ENCODE data around the gene NOTCH3. TPM values are rescaled to one million over a fixed set of nuclear protein-coding genes. Genes with fewer than 3 reads are reported as not detected.

Gene NOTCH3
- total RNA-seq, 2 donors from 2014 or later, result 140 to 171 TPM

DNA sequence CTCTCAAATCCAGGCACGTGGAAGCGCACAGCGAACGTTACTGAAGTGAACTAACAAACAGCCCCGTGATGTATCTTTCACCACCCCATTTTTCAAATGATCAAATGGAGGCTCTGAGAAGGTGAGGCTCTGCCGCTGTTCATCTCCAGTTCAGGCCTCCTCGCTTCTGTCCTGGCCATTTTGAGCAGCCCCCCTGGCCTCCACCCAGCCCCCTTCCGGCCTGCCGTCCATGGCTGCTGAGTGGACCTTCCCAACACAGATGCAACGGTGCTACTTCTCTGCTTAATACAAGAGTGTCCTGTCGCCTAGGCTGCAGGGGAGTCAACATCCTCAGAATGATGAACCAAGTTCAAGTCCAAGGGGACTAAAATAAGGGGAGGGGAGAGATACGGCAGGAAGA lies 83.9 kb downstream of the NOTCH3 start:
- 94 to 97% methylated on average over 10 to 12 of the region's 12 CpGs for WGBS, 2 experiments (ENCODE audit: insufficient coverage in 1 of 2, insufficient read length in 1 of 2)
- peaks cover 75% of the 10 kb centered on the region for H3K36me3 Mint-ChIP-seq (ENCODE audit: low read depth)

DNA sequence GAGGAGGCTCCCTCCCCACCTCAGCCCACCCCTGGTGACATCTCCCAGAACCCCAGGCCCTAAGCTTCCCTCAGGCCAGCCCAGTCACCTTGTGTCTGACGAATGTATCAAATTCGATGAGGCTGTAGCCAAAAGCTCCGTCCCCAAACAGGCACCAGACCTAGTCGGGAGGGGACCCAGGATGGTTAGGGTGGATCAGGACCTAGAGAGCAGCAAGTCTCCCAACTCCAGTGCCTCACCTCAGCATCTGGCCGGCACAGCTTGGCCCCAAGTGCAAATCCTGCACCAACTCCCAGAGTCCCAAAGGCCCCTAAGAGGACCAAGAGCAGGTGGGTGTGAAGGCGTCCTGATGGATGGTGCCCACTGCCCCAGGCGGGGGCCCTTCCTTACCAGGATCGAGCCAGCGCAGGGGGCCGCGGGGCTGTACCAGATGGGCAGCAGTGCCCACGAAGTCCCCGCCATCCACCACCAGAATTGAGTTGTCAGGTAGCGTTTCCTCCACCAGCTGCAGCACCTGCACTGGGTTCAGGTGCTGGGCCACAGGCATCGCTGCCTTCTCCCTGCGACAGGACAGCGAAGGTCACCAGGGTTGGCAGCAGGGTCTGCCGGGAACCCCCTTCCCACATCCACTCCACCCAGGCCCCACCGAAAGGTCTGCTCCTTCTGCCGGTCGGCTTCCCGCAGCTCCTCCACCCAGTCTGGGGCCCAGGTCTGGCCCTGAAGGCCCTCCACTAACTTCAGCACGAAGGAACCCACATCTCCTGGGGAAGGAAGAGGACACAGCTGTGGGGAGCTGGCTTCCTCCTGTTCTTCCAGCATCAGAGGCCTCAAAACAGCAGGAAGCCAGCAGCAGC lies 84.8 kb downstream of the NOTCH3 start:
- Histone ChIP-seq H3K27ac (ENCODE audit: low read depth, low read length) (no peak overlapping the region), H3K9me3 (ENCODE audit: control insufficient read depth, low read length) (peaks cover 6% of the 10 kb centered on the region), H3K27me3 (ENCODE audit: control insufficient read depth, insufficient read depth, low read length, poor library complexity, severe bottlenecking) (no peaks in the 10 kb centered on the region), H3K9ac (ENCODE audit: extremely low read depth, low read length, poor library complexity, severe bottlenecking) (no peak overlapping the region), H3K4me1 (ENCODE audit: control insufficient read depth, insufficient read depth, low read length) (no peaks in the 10 kb centered on the region), H3K4me3 (ENCODE audit: low read length) (no peak overlapping the region), H3K36me3 (ENCODE audit: control insufficient read depth, insufficient read depth, low read length) (peaks cover 81% of the 10 kb centered on the region)
- no peaks in the 10 kb centered on the region for H3K9me3 Mint-ChIP-seq
- no peaks in the 10 kb centered on the region for H3K4me1 Mint-ChIP-seq
- TF ChIP-seq, protein P1, sequence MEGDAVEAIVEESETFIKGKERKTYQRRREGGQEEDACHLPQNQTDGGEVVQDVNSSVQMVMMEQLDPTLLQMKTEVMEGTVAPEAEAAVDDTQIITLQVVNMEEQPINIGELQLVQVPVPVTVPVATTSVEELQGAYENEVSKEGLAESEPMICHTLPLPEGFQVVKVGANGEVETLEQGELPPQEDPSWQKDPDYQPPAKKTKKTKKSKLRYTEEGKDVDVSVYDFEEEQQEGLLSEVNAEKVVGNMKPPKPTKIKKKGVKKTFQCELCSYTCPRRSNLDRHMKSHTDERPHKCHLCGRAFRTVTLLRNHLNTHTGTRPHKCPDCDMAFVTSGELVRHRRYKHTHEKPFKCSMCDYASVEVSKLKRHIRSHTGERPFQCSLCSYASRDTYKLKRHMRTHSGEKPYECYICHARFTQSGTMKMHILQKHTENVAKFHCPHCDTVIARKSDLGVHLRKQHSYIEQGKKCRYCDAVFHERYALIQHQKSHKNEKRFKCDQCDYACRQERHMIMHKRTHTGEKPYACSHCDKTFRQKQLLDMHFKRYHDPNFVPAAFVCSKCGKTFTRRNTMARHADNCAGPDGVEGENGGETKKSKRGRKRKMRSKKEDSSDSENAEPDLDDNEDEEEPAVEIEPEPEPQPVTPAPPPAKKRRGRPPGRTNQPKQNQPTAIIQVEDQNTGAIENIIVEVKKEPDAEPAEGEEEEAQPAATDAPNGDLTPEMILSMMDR (conservative IDR thresholded peaks at IDR 0.05), result no peak
- peaks cover 75% of the 10 kb centered on the region for H3K36me3 Mint-ChIP-seq (ENCODE audit: low read depth)
- 91 to 99% methylated on average over 7 to 23 of the region's 23 CpGs for WGBS, 2 experiments (ENCODE audit: insufficient coverage in 1 of 2, insufficient read length in 1 of 2)
- H3K4me3 Mint-ChIP-seq, result no peak overlapping the region
- no peaks in the 10 kb centered on the region for H3K27me3 Mint-ChIP-seq (ENCODE audit: insufficient read depth)
- no peak overlapping the region for H3K27ac Mint-ChIP-seq
- DNase-seq, result no peak

More for the DNA sequence above, 83.9 kb downstream of the NOTCH3 start:
- Histone ChIP-seq H3K9ac (ENCODE audit: extremely low read depth, low read length, poor library complexity, severe bottlenecking) (no peak overlapping the region), H3K27me3 (ENCODE audit: control insufficient read depth, insufficient read depth, low read length, poor library complexity, severe bottlenecking) (no peaks in the 10 kb centered on the region), H3K4me1 (ENCODE audit: control insufficient read depth, insufficient read depth, low read length) (no peaks in the 10 kb centered on the region), H3K9me3 (ENCODE audit: control insufficient read depth, low read length) (peaks cover 6% of the 10 kb centered on the region), H3K4me3 (ENCODE audit: low read length) (no peak overlapping the region), H3K27ac (ENCODE audit: low read depth, low read length) (no peak overlapping the region), H3K36me3 (ENCODE audit: control insufficient read depth, insufficient read depth, low read length) (peaks cover 73% of the 10 kb centered on the region)
- H3K4me3 Mint-ChIP-seq, result no peak overlapping the region
- H3K4me1 Mint-ChIP-seq, result no peaks in the 10 kb centered on the region
- DNase-seq, result no peak
- no peaks in the 10 kb centered on the region for H3K9me3 Mint-ChIP-seq
- TF ChIP-seq, protein P1 (conservative IDR thresholded peaks at IDR 0.05), result no peak
- no peak overlapping the region for H3K27ac Mint-ChIP-seq
- H3K27me3 Mint-ChIP-seq (ENCODE audit: insufficient read depth), result no peaks in the 10 kb centered on the region

DNA sequence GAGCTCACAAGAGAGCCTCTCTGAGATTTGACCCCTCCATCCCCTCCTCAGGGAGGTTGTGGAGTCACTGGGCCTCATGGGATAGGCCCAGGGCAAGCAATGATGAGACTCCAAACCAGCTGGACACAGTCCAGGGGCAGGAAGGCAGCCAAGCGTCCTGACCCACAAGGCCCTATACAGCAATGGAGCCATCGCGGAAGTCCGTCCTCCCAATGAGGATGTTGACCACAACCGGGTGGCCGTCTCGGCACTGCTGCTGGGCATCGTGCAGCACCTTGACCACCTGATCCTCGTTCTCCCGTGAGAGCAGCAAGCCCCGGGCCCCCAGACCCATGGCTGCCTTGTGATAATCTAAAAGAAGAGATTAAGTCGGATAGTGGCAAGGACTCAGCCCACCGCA lies 85.7 kb downstream of the NOTCH3 start:
- H3K9me3 Mint-ChIP-seq, result no peaks in the 10 kb centered on the region
- WGBS, 2 experiments (ENCODE audit: insufficient coverage in 1 of 2, insufficient read length in 1 of 2), result 95 to 96% methylated on average over 11 to 13 of the region's 13 CpGs
- Histone ChIP-seq H3K36me3 (ENCODE audit: control insufficient read depth, insufficient read depth, low read length) (peaks cover 75% of the 10 kb centered on the region), H3K4me1 (ENCODE audit: control insufficient read depth, insufficient read depth, low read length) (no peaks in the 10 kb centered on the region), H3K27me3 (ENCODE audit: control insufficient read depth, insufficient read depth, low read length, poor library complexity, severe bottlenecking) (no peaks in the 10 kb centered on the region), H3K9me3 (ENCODE audit: control insufficient read depth, low read length) (peaks cover 6% of the 10 kb centered on the region), H3K9ac (ENCODE audit: extremely low read depth, low read length, poor library complexity, severe bottlenecking) (no peak overlapping the region), H3K4me3 (ENCODE audit: low read length) (no peak overlapping the region), H3K27ac (ENCODE audit: low read depth, low read length) (peak overlapping the region; percentile 63)
- H3K4me1 Mint-ChIP-seq, result no peaks in the 10 kb centered on the region
- DNase-seq, result no peak
- TF ChIP-seq, protein P1 (conservative IDR thresholded peaks at IDR 0.05), result no peak
- no peaks in the 10 kb centered on the region for H3K27me3 Mint-ChIP-seq (ENCODE audit: insufficient read depth)
- peaks cover 71% of the 10 kb centered on the region for H3K36me3 Mint-ChIP-seq (ENCODE audit: low read depth)
- H3K4me3 Mint-ChIP-seq, result no peak overlapping the region
- H3K27ac Mint-ChIP-seq, result no peak overlapping the region
